Tibial artery (tissue), 4 donors: Measurements from ENCODE around the gene UFC1.

Source experiments
- DNase-seq, 2 donors: peaks; one replicate each; pipeline ENCODE4 v3.0.0-alpha.2; 2019
- H3K27ac ChIP-seq, 2 donors: fragments of 200-600 bp; sonication (generic) in 1 of 2; 1 replicate in 1 of 2; 2 replicates in 1 of 2; pipeline ENCODE4 v1.5.1; 2018 to 2019; ENCODE audit warnings: mild to moderate bottlenecking in 1 of 2
- H3K27me3 ChIP-seq, 2 donors: fragments of 200-600 bp; sonication (generic) in 1 of 2; one replicate each; pipeline versions ENCODE4 v1.5.1 to v1.6.0; 2016 to 2019
- H3K36me3 ChIP-seq, 3 donors: fragments of 200-600 bp; sonication (generic) in 2 of 3; one replicate each; pipeline ENCODE4 v1.5.1; 2016 to 2019; ENCODE audit warnings: mild to moderate bottlenecking in 2 of 3
- H3K4me1 ChIP-seq, 4 donors: fragments of 200-600 bp; sonication (generic) in 2 of 4; 1 replicate in 3 of 4; 2 replicates in 1 of 4; pipeline ENCODE4 v1.5.1; 2016 to 2019
- H3K4me3 ChIP-seq, 2 donors: fragments of 200-600 bp; sonication (generic) in 1 of 2; 1 replicate in 1 of 2; 2 replicates in 1 of 2; pipeline ENCODE4 v1.5.1; 2018 to 2019; ENCODE audit warnings: mild to moderate bottlenecking in 2 of 2
- H3K9me3 ChIP-seq, 3 donors: fragments of 200-600 bp; sonication (generic) in 1 of 3; one replicate each; pipeline ENCODE4 v1.5.1; 2016 to 2019
- intact Hi-C: fragments of 100-400 bp; cut with DNase I; formaldehyde crosslinking; loops from one replicate; pipeline ENCODE4 v1.15.0; 2023; ENCODE audit warnings: low total_unique reads
- TF ChIP-seq, protein P1 (sequence below), 2 experiments: fragments of 200-600 bp in 1 of 2; fragments of 450-650 bp in 1 of 2; IDR thresholded peaks; one replicate each; pipeline ENCODE4 v1.5.1; 2017 to 2019; ENCODE audit warnings: antibody characterized with exemption in 2 of 2, mild to moderate bottlenecking in 1 of 2, moderate library complexity in 1 of 2

The UFC1 gene

DNA sequence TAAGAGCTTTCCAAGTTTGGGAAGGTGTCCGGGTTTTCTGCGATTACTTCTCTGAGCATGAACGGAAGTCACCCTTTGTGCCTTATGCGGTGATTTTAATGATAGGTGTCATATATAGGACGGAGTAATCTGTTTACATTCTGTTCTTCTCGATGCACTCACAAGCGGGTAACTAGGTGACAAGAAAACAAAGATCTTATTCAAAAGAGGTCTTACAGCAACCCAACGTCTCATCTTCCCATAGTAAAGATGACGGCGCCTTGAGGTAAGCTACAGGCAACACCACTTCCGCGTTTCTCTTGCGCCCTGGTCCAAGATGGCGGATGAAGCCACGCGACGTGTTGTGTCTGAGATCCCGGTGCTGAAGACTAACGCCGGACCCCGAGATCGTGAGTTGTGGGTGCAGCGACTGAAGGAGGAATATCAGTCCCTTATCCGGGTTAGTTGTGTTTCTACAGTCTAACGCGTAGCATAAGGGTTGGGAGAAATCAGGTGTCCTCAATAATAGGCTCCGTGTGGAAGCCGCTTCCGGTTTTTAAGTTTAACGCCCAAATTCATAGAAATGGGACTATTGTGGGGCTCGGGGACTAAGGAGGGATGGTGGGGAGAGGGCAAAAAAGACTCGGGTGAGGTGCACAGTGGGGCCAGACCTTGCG lies at the start of gene UFC1:
UFC1 (plus strand) TSS at position 297 of the 656 bp plus-strand sequence; CDS start at position 317, 20 bp downstream.
- TF ChIP-seq, protein P1, sequence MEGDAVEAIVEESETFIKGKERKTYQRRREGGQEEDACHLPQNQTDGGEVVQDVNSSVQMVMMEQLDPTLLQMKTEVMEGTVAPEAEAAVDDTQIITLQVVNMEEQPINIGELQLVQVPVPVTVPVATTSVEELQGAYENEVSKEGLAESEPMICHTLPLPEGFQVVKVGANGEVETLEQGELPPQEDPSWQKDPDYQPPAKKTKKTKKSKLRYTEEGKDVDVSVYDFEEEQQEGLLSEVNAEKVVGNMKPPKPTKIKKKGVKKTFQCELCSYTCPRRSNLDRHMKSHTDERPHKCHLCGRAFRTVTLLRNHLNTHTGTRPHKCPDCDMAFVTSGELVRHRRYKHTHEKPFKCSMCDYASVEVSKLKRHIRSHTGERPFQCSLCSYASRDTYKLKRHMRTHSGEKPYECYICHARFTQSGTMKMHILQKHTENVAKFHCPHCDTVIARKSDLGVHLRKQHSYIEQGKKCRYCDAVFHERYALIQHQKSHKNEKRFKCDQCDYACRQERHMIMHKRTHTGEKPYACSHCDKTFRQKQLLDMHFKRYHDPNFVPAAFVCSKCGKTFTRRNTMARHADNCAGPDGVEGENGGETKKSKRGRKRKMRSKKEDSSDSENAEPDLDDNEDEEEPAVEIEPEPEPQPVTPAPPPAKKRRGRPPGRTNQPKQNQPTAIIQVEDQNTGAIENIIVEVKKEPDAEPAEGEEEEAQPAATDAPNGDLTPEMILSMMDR (IDR thresholded peaks at IDR 0.05), result no peak
- DNase-seq, result peak; percentile 80 to 88

DNA sequence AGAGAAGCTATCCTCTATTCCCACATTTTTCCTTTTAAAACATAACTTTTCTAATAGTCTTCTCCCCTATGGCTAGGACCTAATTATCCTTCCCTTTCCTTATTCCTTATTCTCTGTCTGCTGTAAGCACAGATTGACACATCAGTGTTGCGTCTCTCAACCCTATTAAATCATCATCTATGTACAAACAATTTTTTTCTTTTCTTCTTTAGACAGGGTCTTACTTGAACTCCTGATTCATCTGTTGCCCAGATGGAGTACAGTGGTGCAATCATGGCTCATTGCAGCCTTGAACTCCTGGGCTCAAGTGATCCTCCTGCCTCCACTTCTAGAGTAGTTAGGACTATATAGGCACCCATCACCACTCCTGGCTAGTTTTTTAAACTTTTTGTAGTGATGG lies 47.3 kb upstream of the UFC1 start:
- Histone ChIP-seq H3K27ac (no peak overlapping the region), H3K4me1 (no peaks in the 10 kb centered on the region), H3K4me3 (no peak overlapping the region), H3K27me3 (no peaks in the 10 kb centered on the region), H3K9me3 (no peaks in the 10 kb centered on the region), H3K36me3 (peaks cover 4 to 17% (median 11%) of the 10 kb centered on the region in 3 donors)
- no peak for DNase-seq
- TF ChIP-seq, protein P1 (IDR thresholded peaks at IDR 0.05), result no peak
- intact Hi-C loops, result no loop called here

More for the DNA sequence above, at the start of gene UFC1:
- Histone ChIP-seq H3K27me3 (no peaks in the 10 kb centered on the region), H3K4me3 (peak within 1 kb of the TSS; percentile 65 to 66), H3K4me1 (peaks cover 0 to 19% (median 14%) of the 10 kb centered on the region in 4 donors), H3K9me3 (no peaks in the 10 kb centered on the region), H3K27ac (peak within 1 kb of the TSS; percentile 92 to 93), H3K36me3 (peaks cover 0 to 20% (median 7%) of the 10 kb centered on the region in 3 donors)
- intact Hi-C loops, result no loop called here

DNA sequence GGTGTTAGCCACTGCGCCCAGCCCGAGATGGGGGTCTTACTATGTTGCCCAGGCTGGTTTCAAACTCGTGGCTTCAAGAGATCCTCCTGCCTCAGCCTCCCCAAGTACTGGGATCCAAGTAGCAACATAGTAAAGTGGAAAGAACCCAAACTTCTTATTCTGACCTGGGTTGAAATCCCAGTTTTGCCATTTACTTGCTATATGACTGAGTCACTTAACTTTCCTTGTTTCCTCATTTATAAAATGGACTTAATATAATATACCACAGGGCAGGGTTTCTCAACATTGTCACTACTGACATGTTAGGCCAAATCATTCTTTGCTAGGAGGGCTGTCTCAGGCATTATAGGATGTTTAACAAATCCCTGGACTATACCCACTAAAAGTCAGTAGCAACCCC lies 42.7 kb upstream of the UFC1 start:
- H3K4me1 ChIP-seq, result peaks cover 0 to 25% (median 12%) of the 10 kb centered on the region in 4 donors
- intact Hi-C loops, result no loop called here
- no peaks in the 10 kb centered on the region for H3K27me3 ChIP-seq
- no peak overlapping the region for H3K27ac ChIP-seq
- TF ChIP-seq, protein P1 (IDR thresholded peaks at IDR 0.05), result no peak
- H3K36me3 ChIP-seq, result no peaks in the 10 kb centered on the region
- no peak overlapping the region for H3K4me3 ChIP-seq
- H3K9me3 ChIP-seq, result no peaks in the 10 kb centered on the region
- DNase-seq, result no peak

DNA sequence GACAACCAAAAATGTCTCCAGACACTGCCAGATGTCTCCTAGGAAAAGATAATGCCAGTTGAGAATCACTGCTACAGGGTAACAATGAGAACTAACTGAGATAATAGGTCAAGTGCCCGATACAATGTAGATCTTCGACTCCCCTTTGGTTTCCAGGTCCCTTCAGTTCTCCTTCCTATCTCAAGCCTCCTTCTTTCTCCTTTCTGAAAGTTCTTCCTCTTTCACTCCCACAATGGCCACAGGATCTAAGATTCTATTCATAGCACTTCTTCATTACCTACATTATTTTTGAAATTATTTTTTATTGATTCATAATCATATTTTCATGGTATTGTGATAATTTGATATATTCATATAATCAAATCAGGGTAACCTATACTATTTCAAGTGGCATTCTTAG lies 42.3 kb upstream of the UFC1 start:
- intact Hi-C loops, result no loop called here

DNA sequence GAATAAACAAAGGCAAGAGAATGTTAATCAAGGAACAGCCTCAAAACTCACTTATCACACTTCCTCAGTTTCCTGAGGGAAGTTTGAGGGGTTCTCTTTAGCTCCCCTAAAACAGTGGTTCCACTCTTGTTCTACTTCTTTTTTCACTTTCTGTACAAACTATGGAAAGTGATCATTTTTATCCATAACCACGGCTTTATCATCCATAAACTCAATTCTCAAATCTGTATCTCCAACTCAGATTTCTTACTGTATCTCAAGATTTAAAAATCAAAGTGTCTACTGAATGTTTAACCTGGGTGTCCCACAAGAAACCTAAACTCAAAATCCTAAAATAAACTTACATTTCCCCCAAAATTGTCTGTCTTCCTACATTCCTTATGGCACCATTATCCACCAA lies 39.9 kb upstream of the UFC1 start:
- intact Hi-C loops, result no loop called here
- H3K9me3 ChIP-seq, result no peaks in the 10 kb centered on the region
- no peaks in the 10 kb centered on the region for H3K27me3 ChIP-seq
- peaks cover 0 to 41% (median 31%) of the 10 kb centered on the region in 4 donors for H3K4me1 ChIP-seq
- DNase-seq, result no peak
- H3K27ac ChIP-seq, result no peak overlapping the region
- no peak overlapping the region for H3K4me3 ChIP-seq
- no peaks in the 10 kb centered on the region for H3K36me3 ChIP-seq
- TF ChIP-seq, protein P1 (IDR thresholded peaks at IDR 0.05), result no peak

More for the DNA sequence above, 42.3 kb upstream of the UFC1 start:
- Histone ChIP-seq H3K27ac (no peak overlapping the region), H3K27me3 (no peaks in the 10 kb centered on the region), H3K4me1 (peaks cover 0 to 29% (median 16%) of the 10 kb centered on the region in 4 donors), H3K4me3 (no peak overlapping the region), H3K36me3 (no peaks in the 10 kb centered on the region), H3K9me3 (no peaks in the 10 kb centered on the region)
- TF ChIP-seq, protein P1 (IDR thresholded peaks at IDR 0.05), result no peak
- DNase-seq, result no peak
